A549 treated with Mapracorat at 1 μM for 4 hours (cell line): ENCODE data around the gene SIMC1. TPM values are rescaled to one million over a fixed set of nuclear protein-coding genes. Genes with fewer than 3 reads are reported as not detected.

Experiments used
- total RNA-seq: library from RNA; stranded (reverse); fragments of 200-300 nt; extraction: Qiagen RNA extraction; gene quantifications from 5 replicates; pipeline ENCODE4 v1.2.3, GENCODE V29; 2022

The SIMC1 gene
- 12.1 to 15.5 TPM (median 14.3 TPM) in 5 replicates for total RNA-seq

DNA sequence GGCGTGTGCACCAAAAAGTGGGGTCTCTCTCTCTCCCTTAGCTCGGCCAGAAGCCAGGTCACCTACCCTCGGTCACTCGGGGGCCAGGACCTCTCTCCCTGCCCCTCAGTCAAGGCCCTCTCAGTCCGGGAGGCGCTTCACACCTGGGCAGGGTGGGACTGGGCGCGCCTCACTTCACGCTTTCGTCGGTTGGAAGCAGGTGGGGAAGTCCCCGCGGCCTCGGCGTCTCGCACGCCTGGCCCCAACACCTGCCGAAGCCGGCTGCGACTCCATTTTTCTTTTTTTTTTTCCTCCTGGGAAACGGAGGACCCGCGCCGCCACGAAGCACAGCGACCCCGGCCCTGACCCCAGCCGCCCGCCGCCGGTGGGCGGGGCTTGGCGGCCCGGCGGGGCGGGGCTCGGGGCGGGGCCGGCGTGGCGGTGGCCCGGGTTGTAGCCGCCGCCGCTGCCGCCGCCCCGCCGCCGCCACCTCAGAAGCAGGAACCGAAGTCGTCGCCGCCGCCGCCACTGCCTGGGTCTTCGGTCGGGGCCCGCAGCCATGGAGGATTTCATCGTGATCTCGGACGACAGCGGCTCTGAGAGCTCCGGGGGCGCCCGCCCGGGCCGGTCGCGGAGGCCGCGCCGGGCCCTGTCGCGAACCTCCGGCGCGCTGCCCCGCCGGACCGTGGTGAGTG lies at the start of gene SIMC1:
SIMC1 (plus strand) TSS at position 454 of the 674 bp plus-strand sequence; CDS start at position 539, 85 bp downstream.

DNA sequence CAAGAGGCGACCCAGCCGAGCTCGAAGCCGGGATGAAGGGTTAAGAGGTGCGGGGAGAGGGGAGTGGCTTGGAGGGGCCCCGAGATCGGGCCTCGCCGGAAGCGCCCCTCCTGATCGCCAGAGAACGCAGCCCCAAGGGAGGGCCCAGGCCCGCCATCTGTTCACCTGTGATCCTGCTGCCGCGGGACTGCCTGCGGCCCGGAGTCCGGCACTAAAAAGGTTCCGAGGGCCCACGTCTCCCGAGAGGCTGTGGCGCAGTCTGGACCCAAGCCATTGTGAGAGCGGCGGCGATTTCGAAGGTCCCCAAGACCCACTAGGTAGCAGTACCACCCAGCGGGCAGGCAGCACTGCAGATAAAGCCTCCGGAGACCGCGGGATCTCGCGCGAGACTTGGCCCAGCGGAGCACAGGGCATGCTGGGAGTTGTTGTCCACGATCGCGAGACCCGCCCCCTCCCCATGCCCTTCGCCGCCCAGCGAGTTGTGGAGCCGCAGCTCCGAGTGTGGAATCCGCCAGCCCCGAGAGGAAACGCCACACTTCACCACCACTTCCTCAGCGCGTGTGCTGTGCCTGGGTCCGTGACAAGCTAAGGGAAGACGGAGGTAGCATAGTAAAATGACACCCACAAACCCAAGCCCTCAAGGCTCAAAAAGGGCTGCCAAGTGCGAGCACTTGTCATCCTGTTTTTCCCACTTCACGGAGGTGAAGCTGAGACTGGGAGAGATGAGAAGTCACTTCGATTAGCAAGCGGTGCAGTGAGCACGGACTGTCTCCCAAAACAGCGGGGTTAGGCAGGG lies 123.4 kb downstream of the SIMC1 start, which contains the start of gene KIAA1191:
KIAA1191 (minus strand) TSS at position 328 of the 796 bp plus-strand sequence. CDS start 2,256 bp downstream, outside the sequence.

DNA sequence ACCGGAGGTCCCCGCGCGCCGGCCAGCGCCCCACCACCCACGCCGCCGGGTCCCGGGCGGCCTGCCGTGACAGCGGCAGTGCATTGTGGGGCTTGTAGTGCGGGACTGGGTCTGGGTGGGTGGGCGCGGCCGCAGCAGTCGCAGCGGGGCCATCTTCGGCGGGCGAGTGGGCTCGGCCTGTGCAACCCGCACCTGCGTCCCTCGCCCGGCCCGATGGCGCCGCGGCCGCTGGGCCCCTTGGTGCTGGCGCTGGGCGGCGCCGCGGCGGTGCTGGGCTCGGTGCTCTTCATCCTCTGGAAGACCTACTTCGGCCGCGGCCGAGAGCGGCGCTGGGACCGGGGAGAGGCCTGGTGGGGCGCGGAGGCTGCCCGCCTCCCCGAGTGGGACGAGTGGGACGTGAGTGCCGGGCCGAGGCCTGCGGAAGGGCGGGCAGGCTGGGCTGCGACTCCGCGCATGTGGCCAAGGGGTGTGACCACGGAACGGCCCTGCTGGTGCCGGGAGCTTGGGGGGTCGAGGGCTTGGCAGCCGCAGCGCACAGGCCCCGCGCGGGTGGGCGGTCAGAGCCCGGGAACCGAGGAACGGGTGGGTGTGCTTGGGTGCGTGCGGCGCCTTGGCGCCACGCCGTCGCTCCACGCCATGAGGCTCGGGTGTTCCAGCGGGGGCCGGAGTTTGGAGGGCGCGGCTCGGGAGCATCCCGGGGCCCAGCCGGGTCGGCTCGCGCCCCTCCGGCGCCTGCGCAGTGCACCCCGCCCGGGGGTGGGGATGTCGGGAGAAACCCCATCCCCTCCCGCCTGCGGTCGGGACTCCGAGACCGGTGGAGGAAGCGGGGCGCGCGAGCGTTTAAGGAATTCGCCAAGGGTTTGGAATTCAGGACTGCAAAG lies 127.4 kb downstream of the SIMC1 start, which contains the start of gene ARL10:
ARL10 (plus strand) TSS at position 137 of the 881 bp plus-strand sequence; CDS start at position 214, 77 bp downstream.

DNA sequence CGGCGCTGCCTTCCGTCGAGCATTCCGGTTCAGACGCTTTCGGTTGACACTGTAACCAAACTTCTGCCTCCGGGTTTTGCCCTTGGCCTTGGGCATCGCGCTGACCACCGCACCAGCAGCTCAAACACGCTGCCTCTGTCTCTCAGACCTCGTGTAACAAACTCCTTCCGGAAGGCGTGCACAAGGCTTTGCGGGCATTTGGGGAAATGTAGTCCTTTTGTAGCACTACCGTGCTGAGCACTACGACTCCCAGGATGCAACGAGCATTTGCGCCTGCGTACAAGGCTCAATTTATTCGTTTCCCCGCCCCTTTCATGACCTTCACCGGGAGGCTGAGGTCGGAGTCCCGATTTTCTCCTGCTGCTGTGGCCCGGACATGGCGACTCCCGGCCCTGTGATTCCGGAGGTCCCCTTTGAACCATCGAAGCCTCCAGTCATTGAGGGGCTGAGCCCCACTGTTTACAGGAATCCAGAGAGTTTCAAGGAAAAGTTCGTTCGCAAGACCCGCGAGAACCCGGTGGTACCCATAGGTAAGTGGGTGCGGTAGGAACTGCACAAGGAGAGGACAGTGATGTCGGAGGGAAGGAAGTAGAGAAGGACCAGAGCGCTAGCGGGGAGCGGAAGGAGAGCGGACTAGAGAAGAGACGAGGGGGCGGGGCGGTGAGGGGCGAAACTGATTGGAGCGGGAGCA lies 150.4 kb downstream of the SIMC1 start, which contains the start of the genes HIGD2A and NOP16:
HIGD2A (plus strand) TSS at position 308 of the 691 bp plus-strand sequence; CDS start at position 377, 69 bp downstream.
NOP16 (minus strand) TSS at position 155 of the 691 bp plus-strand sequence; CDS start at position 96, 59 bp downstream.

Other genes starting within 250 kb of the SIMC1 start
- 67.0 to 84.0 TPM (median 81.5 TPM) in 5 replicates for gene KIAA1191, start 123.3 kb downstream of the SIMC1 start, total RNA-seq
- gene ARL10, start 127.1 kb downstream of the SIMC1 start, total RNA-seq = 0.27 to 1.1 TPM (median 0.67 TPM) in 5 replicates
- 117 to 134 TPM (median 130 TPM) in 5 replicates for gene NOP16, start 150.2 kb downstream of the SIMC1 start, total RNA-seq
- gene HIGD2A, start 150.3 kb downstream of the SIMC1 start, total RNA-seq = 255 to 266 TPM (median 263 TPM) in 5 replicates
- gene CLTB, start 178.1 kb downstream of the SIMC1 start, total RNA-seq = 97.8 to 150 TPM (median 142 TPM) in 5 replicates
- 44.1 to 51.2 TPM (median 46.5 TPM) in 5 replicates for gene FAF2, start 210.0 kb downstream of the SIMC1 start, total RNA-seq